GM21825 (cell line): Measurements from ENCODE around the gene PJA1.

ENCODE experiments used
- ATAC-seq: cut with Tn5 transposase; IDR thresholded peaks from one replicate; pipeline ENCODE4 v1.9.1; 2021; ENCODE audit warnings: mild to moderate bottlenecking, moderate library complexity; ENCODE audit not compliant: unreplicated experiment

PJA1 gene

DNA sequence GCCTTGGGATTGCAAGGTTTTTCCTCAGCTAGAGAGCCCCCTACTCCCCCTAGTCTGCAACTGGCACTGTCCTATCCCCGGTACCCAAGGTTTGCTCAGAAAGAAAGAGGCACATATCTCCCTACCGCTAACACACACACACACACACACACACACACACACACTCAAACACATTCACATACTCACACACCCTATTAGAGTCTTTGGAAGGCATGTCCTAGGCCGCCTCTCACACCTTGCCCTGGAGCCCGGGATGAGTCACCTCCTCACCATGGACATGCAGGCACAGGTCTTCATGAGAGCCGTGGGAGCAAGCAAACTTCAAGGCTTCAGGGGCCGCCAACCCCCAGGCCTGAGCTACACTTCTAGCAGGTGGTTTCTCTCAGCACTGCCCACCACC lies 49.2 kb downstream of the PJA1 start:
- ATAC-seq, result no peak

DNA sequence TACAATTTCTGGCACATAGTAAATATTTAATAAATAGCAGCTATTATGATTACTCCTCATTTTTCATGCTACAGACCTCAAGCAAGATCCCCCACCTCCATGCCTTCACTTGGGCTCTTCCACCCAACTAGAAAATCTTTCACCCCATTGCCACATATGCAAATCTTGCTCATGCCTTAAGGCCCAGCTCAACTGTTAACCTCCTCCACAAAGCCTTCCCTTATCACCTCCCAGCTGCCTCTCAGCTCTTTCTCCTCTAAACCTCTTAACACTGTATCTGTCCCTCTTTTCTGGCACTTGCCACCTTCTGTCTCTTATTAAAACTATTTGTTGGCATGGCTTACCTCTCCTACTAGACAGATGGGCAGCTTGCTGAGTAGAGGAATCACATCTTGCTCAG lies 51.5 kb downstream of the PJA1 start:
- ATAC-seq, result no peak
